ENCODE measurements around the gene ZNF354B.

The ZNF354B gene

GRCh38 chr5:178899289-178899688, 39.5 kb downstream of the ZNF354B start:
- Mint-ChIP-seq H3K27me3 (ENCODE audit: low read depth, poor library complexity) (no peaks in the 10 kb centered on the region), H3K36me3 (ENCODE audit: low read depth) (peaks cover 74% of the 10 kb centered on the region), H3K9me3 (peaks cover 82% of the 10 kb centered on the region), H3K4me3 (no peak overlapping the region), H3K4me1 (peaks cover 6% of the 10 kb centered on the region), H3K27ac (no peak overlapping the region)
- TF ChIP-seq CTCF (IDR thresholded peaks at IDR 0.05): no peak
- DNase-seq: no peak

- Mint-ChIP-seq H3K36me3 (ENCODE audit: low read depth) (peaks cover 78% of the 10 kb centered on the region), H3K9me3 (peaks cover 91% of the 10 kb centered on the region), H3K4me1 (no peaks in the 10 kb centered on the region), H3K4me3 (no peak overlapping the region), H3K27ac (no peak overlapping the region), H3K27me3 (ENCODE audit: low read depth, poor library complexity) (peaks cover 2% of the 10 kb centered on the region)
- DNase-seq: no peak
- TF ChIP-seq CTCF (IDR thresholded peaks at IDR 0.05): no peak
These were observed 43.1 kb downstream of the ZNF354B start for GRCh38 chr5:178902849-178903248.

- Mint-ChIP-seq H3K4me3 (no peak overlapping the region), H3K36me3 (ENCODE audit: low read depth) (peaks cover 78% of the 10 kb centered on the region), H3K4me1 (no peaks in the 10 kb centered on the region), H3K27me3 (ENCODE audit: low read depth, poor library complexity) (peaks cover 2% of the 10 kb centered on the region), H3K27ac (no peak overlapping the region), H3K9me3 (peaks cover 100% of the 10 kb centered on the region)
- no peak for DNase-seq
- TF ChIP-seq CTCF (IDR thresholded peaks at IDR 0.05): no peak
These were observed 72.3 kb downstream of the ZNF354B start for GRCh38 chr5:178931846-178932760.
